ENCODE data around the gene SNRPA.

The SNRPA gene

DNA sequence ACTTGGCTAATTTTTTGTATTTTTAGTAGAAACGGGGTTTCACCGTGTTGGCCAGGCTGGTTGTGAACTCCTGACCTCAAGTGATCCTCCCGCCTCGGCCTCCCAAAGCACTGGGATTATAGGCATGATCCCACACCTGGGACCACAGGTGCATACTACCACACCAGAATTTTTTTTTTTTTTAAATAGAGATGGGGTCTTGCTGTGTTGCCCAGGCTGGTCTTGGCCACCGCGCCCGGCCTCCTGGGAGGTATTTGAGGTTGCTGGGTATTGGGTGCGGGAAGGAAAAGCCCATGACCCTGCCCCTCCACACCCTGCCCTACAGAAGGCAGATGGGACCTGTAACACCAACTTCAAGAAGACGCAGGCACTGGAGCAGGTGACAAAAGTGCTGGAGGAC lies 14.3 kb upstream of the SNRPA start:
- Histone ChIP-seq H3K4me3 (ENCODE audit: low read length in 2 of 2) (peak overlapping the region in 1 of 2 donors; percentile 7), H3K27me3 (ENCODE audit: control insufficient read depth in 2 of 2, insufficient read depth in 2 of 2, low read length in 2 of 2) (no peaks in the 10 kb centered on the region), H3K4me1 (ENCODE audit: control insufficient read depth in 2 of 2, insufficient read depth in 2 of 2, low read length in 2 of 2) (peaks cover 4 to 5% of the 10 kb centered on the region in 2 donors), H3K9me3 (ENCODE audit: control insufficient read depth in 2 of 2, low read length in 2 of 2) (no peaks in the 10 kb centered on the region), H3K36me3 (ENCODE audit: control insufficient read depth in 2 of 2, insufficient read depth in 2 of 2, low read length in 2 of 2) (peaks cover 29 to 60% of the 10 kb centered on the region in 2 donors), H3K9ac (ENCODE audit: low read depth in 1 of 2, low read length in 2 of 2) (no peak overlapping the region), H3K27ac (ENCODE audit: low read depth in 2 of 2, low read length in 2 of 2) (peak overlapping the region in 1 of 2 donors; percentile 38)

DNA sequence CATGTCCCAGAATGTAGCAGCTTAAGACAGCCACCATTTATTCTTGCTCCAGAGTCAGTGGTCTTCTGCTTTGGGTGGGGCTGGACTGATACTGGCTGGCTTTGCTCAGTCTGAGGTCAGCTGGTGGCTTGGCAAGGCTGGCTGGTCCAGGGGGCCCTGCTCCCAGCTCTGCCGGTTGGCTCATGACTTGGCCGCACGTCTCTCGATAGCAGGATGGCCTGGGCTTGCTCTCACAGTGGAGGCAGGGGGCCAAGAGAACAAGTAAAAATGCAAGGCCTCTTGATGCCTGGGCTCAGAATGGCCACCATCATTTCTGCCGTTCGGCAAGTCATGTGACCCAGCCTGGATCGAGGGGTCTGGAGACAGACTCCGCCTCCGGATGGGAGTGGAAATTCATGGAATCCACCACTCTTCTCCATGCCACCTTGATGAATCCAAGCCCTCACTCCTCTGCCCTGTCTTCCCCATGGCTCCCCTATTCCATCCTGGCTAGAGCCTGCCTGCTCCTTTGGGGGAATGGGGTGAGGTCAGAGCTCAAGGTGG lies 13.8 kb upstream of the SNRPA start:
- H3K4me1 ChIP-seq (ENCODE audit: control insufficient read depth in 2 of 2, insufficient read depth in 2 of 2, low read length in 2 of 2): peaks cover 4 to 5% of the 10 kb centered on the region in 2 donors
- peak overlapping the region in 1 of 2 donors; percentile 7 for H3K4me3 ChIP-seq (ENCODE audit: low read length in 2 of 2)
- peaks cover 29 to 60% of the 10 kb centered on the region in 2 donors for H3K36me3 ChIP-seq (ENCODE audit: control insufficient read depth in 2 of 2, insufficient read depth in 2 of 2, low read length in 2 of 2)
- H3K27ac ChIP-seq (ENCODE audit: low read depth in 2 of 2, low read length in 2 of 2): peak overlapping the region in 1 of 2 donors; percentile 32
- no peak overlapping the region for H3K9ac ChIP-seq (ENCODE audit: low read depth in 1 of 2, low read length in 2 of 2)
- no peaks in the 10 kb centered on the region for H3K9me3 ChIP-seq (ENCODE audit: control insufficient read depth in 2 of 2, low read length in 2 of 2)
- no peaks in the 10 kb centered on the region for H3K27me3 ChIP-seq (ENCODE audit: control insufficient read depth in 2 of 2, insufficient read depth in 2 of 2, low read length in 2 of 2)

DNA sequence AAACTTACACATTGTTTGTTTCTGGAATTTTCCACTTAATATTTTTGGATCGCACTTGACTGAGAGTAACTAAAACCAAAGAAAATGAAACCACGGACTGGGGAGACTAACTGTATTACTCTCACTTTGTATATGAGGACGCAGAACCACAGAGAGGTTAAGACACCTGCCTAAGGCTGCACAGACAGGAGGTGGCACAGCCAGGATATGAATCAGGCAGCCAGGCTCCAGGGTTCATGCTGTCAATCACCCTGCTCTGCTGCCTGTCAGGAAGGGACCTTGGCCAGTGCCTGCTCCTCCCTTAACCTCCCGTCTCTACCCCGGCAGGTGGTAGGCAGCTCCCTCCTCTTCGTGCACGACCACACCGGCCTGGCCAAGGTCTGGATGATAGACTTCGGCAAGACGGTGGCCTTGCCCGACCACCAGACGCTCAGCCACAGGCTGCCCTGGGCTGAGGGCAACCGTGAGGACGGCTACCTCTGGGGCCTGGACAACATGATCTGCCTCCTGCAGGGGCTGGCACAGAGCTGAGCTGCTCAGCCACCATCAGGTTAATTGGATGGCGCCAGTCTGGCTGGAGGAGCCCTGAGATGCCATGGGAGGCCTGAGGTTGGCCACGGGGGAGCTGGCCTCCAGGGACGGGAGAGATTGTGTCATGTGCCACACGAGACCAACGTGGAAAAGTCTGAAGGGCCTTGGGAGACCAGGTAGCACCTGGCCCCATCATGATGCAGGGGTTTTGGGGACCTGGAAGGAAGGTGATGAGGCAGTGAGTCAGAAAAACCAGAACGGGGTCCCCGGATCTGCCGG lies 11.8 kb upstream of the SNRPA start:
- no peak overlapping the region for H3K9ac ChIP-seq (ENCODE audit: low read depth in 1 of 2, low read length in 2 of 2)
- peaks cover 13 to 45% of the 10 kb centered on the region in 2 donors for H3K36me3 ChIP-seq (ENCODE audit: control insufficient read depth in 2 of 2, insufficient read depth in 2 of 2, low read length in 2 of 2)
- no peak overlapping the region for H3K27ac ChIP-seq (ENCODE audit: low read depth in 2 of 2, low read length in 2 of 2)

DNA sequence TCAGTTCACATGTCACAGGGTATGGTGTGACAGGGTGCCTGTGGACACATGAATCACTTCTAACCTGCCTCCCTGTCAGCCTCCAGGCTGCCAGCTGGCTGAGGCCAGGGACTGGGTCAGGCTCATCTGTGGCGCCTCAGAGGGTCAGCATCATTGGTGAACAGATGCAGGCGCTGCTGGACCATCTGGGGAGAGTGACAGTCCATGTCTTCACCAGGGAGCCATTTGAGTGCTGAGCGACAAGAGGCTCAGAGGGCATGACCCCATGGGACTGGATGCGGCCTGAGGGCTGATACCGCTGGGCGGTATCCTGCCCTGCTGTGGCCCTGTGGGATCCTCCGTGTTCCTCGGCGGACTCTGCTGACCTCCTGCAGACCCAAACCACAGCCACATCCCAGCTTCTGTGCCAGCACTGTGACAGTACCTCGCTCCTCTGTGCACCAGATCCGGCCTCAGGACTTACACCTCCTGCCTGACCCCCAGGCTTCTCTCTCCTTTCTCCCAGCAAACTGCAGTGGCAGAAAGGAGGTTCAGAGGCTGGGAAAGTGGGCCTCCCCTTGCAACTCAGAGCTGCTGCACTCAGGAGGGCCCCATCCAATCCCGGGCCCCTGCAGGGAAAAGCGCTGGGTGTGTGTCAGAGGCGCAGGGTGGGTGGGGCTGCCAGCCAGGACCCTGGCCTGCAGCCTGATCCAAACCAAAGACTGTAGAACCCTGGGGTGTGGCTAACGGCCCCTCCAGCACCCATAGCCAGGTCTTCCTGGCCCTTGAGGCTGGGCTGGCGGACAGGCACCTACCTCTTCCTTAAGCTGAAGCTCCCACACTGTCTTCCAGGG lies 10.9 kb upstream of the SNRPA start:
- no peak overlapping the region for H3K9ac ChIP-seq (ENCODE audit: low read depth in 1 of 2, low read length in 2 of 2)
- no peaks in the 10 kb centered on the region for H3K27me3 ChIP-seq (ENCODE audit: control insufficient read depth in 2 of 2, insufficient read depth in 2 of 2, low read length in 2 of 2)
- H3K4me1 ChIP-seq (ENCODE audit: control insufficient read depth in 2 of 2, insufficient read depth in 2 of 2, low read length in 2 of 2): peaks cover 4 to 5% of the 10 kb centered on the region in 2 donors
- peaks cover 13 to 40% of the 10 kb centered on the region in 2 donors for H3K36me3 ChIP-seq (ENCODE audit: control insufficient read depth in 2 of 2, insufficient read depth in 2 of 2, low read length in 2 of 2)
- peak overlapping the region; percentile 1 to 23 for H3K27ac ChIP-seq (ENCODE audit: low read depth in 2 of 2, low read length in 2 of 2)
- H3K4me3 ChIP-seq (ENCODE audit: low read length in 2 of 2): no peak overlapping the region
- H3K9me3 ChIP-seq (ENCODE audit: control insufficient read depth in 2 of 2, low read length in 2 of 2): no peaks in the 10 kb centered on the region

More for the DNA sequence above, 11.8 kb upstream of the SNRPA start:
- Histone ChIP-seq H3K9me3 (ENCODE audit: control insufficient read depth in 2 of 2, low read length in 2 of 2) (no peaks in the 10 kb centered on the region), H3K4me1 (ENCODE audit: control insufficient read depth in 2 of 2, insufficient read depth in 2 of 2, low read length in 2 of 2) (peaks cover 4 to 5% of the 10 kb centered on the region in 2 donors), H3K4me3 (ENCODE audit: low read length in 2 of 2) (no peak overlapping the region), H3K27me3 (ENCODE audit: control insufficient read depth in 2 of 2, insufficient read depth in 2 of 2, low read length in 2 of 2) (no peaks in the 10 kb centered on the region)

DNA sequence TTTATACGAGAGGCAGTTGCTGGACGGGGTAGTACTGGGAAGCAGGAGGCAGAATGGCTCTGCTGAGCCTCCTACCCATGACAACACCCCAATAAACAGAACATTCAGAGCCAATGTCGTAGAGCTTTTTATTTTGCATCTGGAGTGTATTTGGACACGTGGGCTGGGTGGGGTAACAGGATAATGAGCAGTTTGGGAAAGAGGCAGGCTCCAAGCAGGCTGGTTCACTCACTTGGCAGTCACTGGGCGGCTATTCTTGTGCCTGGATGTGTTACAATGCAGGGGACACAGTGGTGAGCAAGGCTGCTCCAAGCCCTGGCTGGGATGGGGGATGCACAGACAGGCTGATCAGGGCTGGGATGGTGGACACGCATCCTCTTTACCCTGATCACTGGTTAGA lies 10.3 kb upstream of the SNRPA start:
- no peaks in the 10 kb centered on the region for H3K9me3 ChIP-seq (ENCODE audit: control insufficient read depth in 2 of 2, low read length in 2 of 2)
- H3K36me3 ChIP-seq (ENCODE audit: control insufficient read depth in 2 of 2, insufficient read depth in 2 of 2, low read length in 2 of 2): peaks cover 13 to 33% of the 10 kb centered on the region in 2 donors
- H3K27ac ChIP-seq (ENCODE audit: low read depth in 2 of 2, low read length in 2 of 2): peak overlapping the region; percentile 1 to 22
- H3K27me3 ChIP-seq (ENCODE audit: control insufficient read depth in 2 of 2, insufficient read depth in 2 of 2, low read length in 2 of 2): no peaks in the 10 kb centered on the region
- H3K4me3 ChIP-seq (ENCODE audit: low read length in 2 of 2): no peak overlapping the region
- no peak overlapping the region for H3K9ac ChIP-seq (ENCODE audit: low read depth in 1 of 2, low read length in 2 of 2)
- peaks cover 2% of the 10 kb centered on the region in 2 donors for H3K4me1 ChIP-seq (ENCODE audit: control insufficient read depth in 2 of 2, insufficient read depth in 2 of 2, low read length in 2 of 2)

DNA sequence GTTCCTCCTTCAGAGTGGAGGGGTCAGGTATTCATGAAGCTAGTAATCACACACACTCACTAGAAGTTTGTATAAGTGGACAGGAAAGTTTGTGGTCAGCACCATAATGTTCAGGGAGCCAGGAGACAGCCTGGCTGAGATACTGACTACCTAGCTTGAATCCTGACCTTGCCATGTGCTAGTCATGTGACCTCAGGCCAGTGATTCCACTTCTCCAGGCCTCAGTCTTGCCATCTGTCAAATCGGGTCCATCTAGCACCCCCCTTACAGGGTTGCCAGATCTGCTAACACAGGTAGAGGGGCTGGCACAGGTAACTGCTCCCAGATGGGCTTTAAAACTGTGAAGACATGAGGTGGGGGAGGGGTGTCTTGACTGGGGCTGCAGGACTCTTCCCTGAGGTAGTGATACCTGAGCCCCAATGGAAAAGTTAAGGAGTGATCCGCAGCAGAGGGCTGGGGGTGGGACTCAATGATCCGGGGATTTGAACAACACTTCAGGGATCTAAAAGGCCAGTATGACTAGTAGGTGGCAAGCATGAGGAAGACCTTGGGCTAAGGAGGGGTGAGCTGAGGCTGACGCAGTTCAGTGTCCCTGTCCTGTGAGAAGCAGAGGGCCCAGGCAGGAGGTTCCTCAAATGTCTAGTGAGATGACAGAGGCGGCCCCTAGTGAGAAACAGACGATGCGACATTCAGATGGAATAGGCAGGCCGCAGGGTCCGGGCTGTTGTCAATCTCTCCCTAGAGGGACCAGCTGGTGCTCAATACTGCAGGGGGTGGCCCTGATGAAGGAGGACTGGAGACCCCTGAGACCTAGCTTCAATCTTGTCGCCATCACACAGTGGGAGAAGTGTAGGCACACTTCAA lies 9.2 kb upstream of the SNRPA start:
- H3K36me3 ChIP-seq (ENCODE audit: control insufficient read depth in 2 of 2, insufficient read depth in 2 of 2, low read length in 2 of 2): peaks cover 13 to 32% of the 10 kb centered on the region in 2 donors
- H3K9me3 ChIP-seq (ENCODE audit: control insufficient read depth in 2 of 2, low read length in 2 of 2): no peaks in the 10 kb centered on the region
- H3K4me1 ChIP-seq (ENCODE audit: control insufficient read depth in 2 of 2, insufficient read depth in 2 of 2, low read length in 2 of 2): peaks cover 0 to 2% of the 10 kb centered on the region in 2 donors
- no peaks in the 10 kb centered on the region for H3K27me3 ChIP-seq (ENCODE audit: control insufficient read depth in 2 of 2, insufficient read depth in 2 of 2, low read length in 2 of 2)
- H3K9ac ChIP-seq (ENCODE audit: low read depth in 1 of 2, low read length in 2 of 2): no peak overlapping the region
- H3K4me3 ChIP-seq (ENCODE audit: low read length in 2 of 2): no peak overlapping the region
- no peak overlapping the region for H3K27ac ChIP-seq (ENCODE audit: low read depth in 2 of 2, low read length in 2 of 2)

DNA sequence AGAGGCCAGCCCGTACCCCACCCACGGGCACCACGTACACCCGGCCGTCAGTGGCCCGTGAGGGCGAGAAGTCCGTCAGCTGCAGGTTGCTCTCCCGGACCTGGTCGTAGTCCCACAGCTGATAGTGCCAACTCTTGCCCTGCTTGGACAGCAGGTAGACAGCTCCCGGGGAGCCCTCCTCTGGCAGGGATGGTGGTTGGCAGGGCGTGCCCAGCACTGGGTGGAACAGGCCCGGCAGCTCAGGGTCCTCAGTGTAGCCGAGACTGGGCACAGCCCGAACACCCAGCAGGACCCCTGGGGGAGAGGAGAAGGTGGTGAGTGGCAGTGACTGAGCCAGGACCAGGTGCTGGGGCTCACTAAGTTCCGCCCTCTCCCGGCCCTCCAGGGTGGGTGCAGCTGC lies 8.5 kb upstream of the SNRPA start:
- Histone ChIP-seq H3K27me3 (ENCODE audit: control insufficient read depth in 2 of 2, insufficient read depth in 2 of 2, low read length in 2 of 2) (no peaks in the 10 kb centered on the region), H3K4me3 (ENCODE audit: low read length in 2 of 2) (no peak overlapping the region), H3K9me3 (ENCODE audit: control insufficient read depth in 2 of 2, low read length in 2 of 2) (no peaks in the 10 kb centered on the region), H3K36me3 (ENCODE audit: control insufficient read depth in 2 of 2, insufficient read depth in 2 of 2, low read length in 2 of 2) (peaks cover 6 to 25% of the 10 kb centered on the region in 2 donors), H3K9ac (ENCODE audit: low read depth in 1 of 2, low read length in 2 of 2) (no peak overlapping the region), H3K27ac (ENCODE audit: low read depth in 2 of 2, low read length in 2 of 2) (no peak overlapping the region), H3K4me1 (ENCODE audit: control insufficient read depth in 2 of 2, insufficient read depth in 2 of 2, low read length in 2 of 2) (peaks cover 0 to 2% of the 10 kb centered on the region in 2 donors)

DNA sequence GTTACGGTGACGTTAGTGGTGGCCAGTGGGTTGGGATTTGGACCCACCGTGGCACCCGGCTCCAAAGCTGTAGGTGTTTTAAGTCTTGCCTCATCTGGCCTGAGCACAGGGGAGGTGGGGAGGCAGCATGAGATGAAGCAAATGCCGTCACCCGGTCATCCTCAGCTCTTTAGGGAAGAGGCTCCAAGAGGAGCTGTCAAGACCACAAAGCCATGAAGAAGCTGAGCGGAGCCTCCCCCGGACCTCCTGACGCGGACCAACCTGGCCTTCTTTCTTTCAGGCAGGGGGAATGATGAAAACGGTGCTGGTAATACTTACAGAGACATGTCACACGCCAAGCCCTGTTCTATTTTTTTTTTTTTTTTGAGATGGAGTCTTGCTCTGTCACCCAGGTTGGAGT lies 8.1 kb upstream of the SNRPA start:
- Histone ChIP-seq H3K9me3 (ENCODE audit: control insufficient read depth in 2 of 2, low read length in 2 of 2) (no peaks in the 10 kb centered on the region), H3K36me3 (ENCODE audit: control insufficient read depth in 2 of 2, insufficient read depth in 2 of 2, low read length in 2 of 2) (peaks cover 4 to 22% of the 10 kb centered on the region in 2 donors), H3K9ac (ENCODE audit: low read depth in 1 of 2, low read length in 2 of 2) (no peak overlapping the region), H3K4me1 (ENCODE audit: control insufficient read depth in 2 of 2, insufficient read depth in 2 of 2, low read length in 2 of 2) (peaks cover 0 to 2% of the 10 kb centered on the region in 2 donors), H3K27me3 (ENCODE audit: control insufficient read depth in 2 of 2, insufficient read depth in 2 of 2, low read length in 2 of 2) (no peaks in the 10 kb centered on the region), H3K4me3 (ENCODE audit: low read length in 2 of 2) (no peak overlapping the region), H3K27ac (ENCODE audit: low read depth in 2 of 2, low read length in 2 of 2) (no peak overlapping the region)

DNA sequence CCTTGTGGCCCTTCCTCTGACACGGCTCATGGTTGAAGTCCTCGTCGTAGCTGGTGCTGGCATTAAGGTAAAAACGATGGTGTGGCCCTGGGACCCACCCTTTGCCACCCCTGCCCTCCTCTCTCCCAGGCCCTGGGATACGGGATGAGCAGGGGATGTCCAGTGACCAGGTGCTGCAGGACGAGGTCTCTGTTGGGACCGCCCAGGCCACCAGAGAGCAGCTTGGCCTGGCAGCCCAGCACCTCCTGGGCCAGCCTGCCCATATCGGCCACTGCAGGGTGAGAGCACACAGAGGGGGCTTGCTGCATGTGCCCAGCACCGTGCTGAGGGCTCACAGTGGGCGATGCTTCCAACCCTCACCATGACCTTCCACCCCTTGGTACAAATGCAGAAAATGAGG lies 7.1 kb upstream of the SNRPA start:
- no peak overlapping the region for H3K27ac ChIP-seq (ENCODE audit: low read depth in 2 of 2, low read length in 2 of 2)
- H3K4me3 ChIP-seq (ENCODE audit: low read length in 2 of 2): no peak overlapping the region
- H3K9ac ChIP-seq (ENCODE audit: low read depth in 1 of 2, low read length in 2 of 2): no peak overlapping the region
- H3K36me3 ChIP-seq (ENCODE audit: control insufficient read depth in 2 of 2, insufficient read depth in 2 of 2, low read length in 2 of 2): peaks cover 4 to 16% of the 10 kb centered on the region in 2 donors
- no peaks in the 10 kb centered on the region for H3K27me3 ChIP-seq (ENCODE audit: control insufficient read depth in 2 of 2, insufficient read depth in 2 of 2, low read length in 2 of 2)
- H3K4me1 ChIP-seq (ENCODE audit: control insufficient read depth in 2 of 2, insufficient read depth in 2 of 2, low read length in 2 of 2): peaks cover 0 to 2% of the 10 kb centered on the region in 2 donors
- no peaks in the 10 kb centered on the region for H3K9me3 ChIP-seq (ENCODE audit: control insufficient read depth in 2 of 2, low read length in 2 of 2)
